HG03045 (cell line): ENCODE measurements around the gene MYOZ1.

Experiments
- ATAC-seq: cut with Tn5 transposase; IDR thresholded peaks from one replicate; pipeline ENCODE4 v1.9.1; 2021; ENCODE audit warnings: mild to moderate bottlenecking, moderate library complexity; ENCODE audit not compliant: unreplicated experiment

MYOZ1 gene

DNA sequence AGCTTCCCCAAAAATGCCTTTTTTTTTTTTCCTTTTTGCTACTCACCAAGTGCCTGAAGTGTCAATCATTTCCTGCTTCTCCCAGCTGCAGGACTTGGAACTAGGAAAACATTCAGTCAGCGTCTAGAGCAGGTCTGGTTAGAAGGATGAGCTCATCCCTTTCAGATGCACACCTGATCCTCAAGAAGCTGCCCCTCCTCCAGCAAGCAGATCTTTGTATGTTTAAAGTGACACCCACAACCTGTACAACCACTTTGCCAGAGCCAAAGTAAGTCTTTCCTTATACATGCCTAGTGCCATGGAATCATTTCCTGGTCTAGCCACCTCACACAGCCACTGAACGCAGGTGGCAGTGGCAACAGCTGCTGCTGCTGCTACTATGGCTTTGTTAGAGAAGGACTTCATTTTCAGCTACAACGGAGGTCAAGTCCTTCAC is 39.8 kb downstream of the MYOZ1 start:
- ATAC-seq, result no peak

GRCh38 chr10:73597346-73597745 is 43.9 kb downstream of the MYOZ1 start:
- no peak for ATAC-seq

- no peak for ATAC-seq
Measured at GRCh38 chr10:73593812-73594211, 47.5 kb downstream of the MYOZ1 start.

DNA sequence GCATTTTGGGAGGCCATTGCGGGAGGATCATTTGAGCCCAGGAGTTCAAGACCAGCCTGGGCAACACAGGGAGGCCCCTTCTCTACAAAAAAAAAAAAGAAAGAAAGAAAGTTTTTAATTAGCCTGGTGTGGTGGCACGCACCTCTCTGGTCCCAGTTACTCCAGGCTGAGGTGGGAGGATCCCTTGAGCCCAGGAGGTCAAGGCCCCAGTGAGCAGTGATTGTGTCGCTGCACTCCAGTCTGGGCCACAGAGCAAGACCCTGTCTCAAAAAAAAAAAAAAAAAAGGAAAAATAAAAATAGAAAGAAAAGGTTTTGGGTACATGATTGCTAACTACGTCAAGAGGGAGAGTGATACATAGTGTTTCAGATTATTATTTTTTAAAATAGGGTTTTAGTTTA is 48.2 kb downstream of the MYOZ1 start:
- ATAC-seq, result no peak

GRCh38 chr10:73591935-73592699 is 49.2 kb downstream of the MYOZ1 start:
- ATAC-seq, result no peak

GRCh38 chr10:73590881-73591799 is 50.1 kb downstream of the MYOZ1 start, which contains the start of gene USP54:
Gene USP54, minus strand, starts transcription at chr10:73591342. Its CDS starts 15,684 bp downstream, at chr10:73575658.
- no peak for ATAC-seq

- no peak for ATAC-seq
Measured at GRCh38 chr10:73589563-73590126, 51.6 kb downstream of the MYOZ1 start.

DNA sequence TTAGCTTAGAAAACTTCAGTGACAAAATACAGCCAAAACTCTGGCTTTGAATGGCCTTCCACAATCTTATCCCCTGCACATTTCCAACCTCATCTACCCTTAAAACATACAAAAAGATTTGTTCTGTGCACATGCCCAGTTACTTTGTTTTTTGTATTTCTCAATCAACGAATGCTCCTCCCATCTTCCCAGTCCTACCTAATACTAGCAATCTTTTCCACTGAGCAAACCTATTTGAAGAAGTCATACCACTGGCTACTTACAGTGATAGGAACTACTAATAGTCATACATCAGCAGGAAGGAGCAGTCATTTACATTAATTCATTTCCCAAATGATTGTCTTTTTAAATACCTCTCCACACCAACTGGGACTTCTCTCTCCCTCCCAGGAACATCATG is 52.6 kb downstream of the MYOZ1 start:
- no peak for ATAC-seq

GRCh38 chr10:73586583-73586984 is 54.7 kb downstream of the MYOZ1 start:
- no peak for ATAC-seq

DNA sequence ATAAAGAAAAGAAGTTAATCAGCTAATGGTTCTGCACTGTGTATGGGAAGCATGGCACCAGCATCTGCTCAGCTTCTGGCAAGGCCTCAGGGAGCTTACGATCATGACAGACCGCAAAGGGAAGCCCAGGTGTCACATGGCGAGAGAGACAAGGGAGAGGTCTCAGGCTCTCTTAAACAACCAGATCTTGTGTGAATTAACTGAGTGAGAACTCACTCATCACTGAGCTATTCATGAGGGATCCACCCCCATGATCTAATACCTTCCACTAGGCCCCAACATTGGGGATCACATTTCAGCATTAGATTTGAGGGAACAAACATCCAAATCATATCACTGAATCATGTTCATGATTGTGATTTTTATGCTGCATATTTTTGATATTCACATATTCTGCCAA is 55.9 kb downstream of the MYOZ1 start:
- no peak for ATAC-seq

DNA sequence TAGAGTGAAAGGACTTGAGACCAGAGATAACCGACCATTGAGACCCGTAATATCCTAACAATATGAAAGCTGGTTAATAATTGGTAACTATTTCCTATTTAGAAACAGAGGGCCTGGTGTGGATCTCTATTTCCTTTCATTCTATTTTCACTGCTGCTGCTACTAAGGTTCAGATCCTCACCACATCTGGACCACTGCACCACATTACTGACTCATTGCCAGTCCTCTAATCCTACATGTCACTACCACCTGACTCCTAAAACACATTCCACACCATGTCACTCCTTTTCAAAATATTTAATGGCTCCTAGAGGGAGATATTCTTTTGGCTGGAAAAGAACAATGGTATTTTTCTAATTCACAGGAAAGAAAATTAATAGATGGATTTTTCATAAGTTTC is 56.5 kb downstream of the MYOZ1 start:
- no peak for ATAC-seq

GRCh38 chr10:73581918-73582317 is 59.4 kb downstream of the MYOZ1 start:
- no peak for ATAC-seq
